Activated T-helper 1 cell treated with anti-CD3 and anti-CD28 coated beads, Interleukin-2, amount 50 U/mL, for 16 hours (primary cell): ENCODE results near the gene TMEM132A.

Experiments
- DNase-seq, 2 donors: peaks; one replicate each; pipeline ENCODE4 v3.0.0-alpha.2; 2020; ENCODE audit warnings: low read depth in 1 of 2, low spot score in 1 of 2

TMEM132A gene

GRCh38 chr11:60924110-60924905 lies at the start of gene TMEM132A:
TMEM132A (plus strand) TSS chr11:60924460; CDS start chr11:60924634, 174 bp downstream.
- no peak for DNase-seq

GRCh38 chr11:60875366-60876167 lies 48.7 kb upstream of the TMEM132A start:
- DNase-seq = no peak

GRCh38 chr11:60876168-60876485 lies 48.1 kb upstream of the TMEM132A start:
- no peak for DNase-seq

GRCh38 chr11:60878245-60879101 lies 45.8 kb upstream of the TMEM132A start:
- no peak for DNase-seq

- DNase-seq = no peak
These were observed 45.2 kb upstream of the TMEM132A start for GRCh38 chr11:60879104-60879503.

GRCh38 chr11:60879971-60880588 lies 44.2 kb upstream of the TMEM132A start:
- DNase-seq = no peak

- no peak for DNase-seq
These were observed 43.5 kb upstream of the TMEM132A start for GRCh38 chr11:60880643-60881282.

- no peak for DNase-seq
These were observed 36.7 kb upstream of the TMEM132A start for GRCh38 chr11:60887556-60887955.

- DNase-seq = no peak
These were observed 34.4 kb upstream of the TMEM132A start for GRCh38 chr11:60889869-60890311.

GRCh38 chr11:60890696-60891095 lies 33.6 kb upstream of the TMEM132A start:
- no peak for DNase-seq

- DNase-seq = no peak
These were observed 33.0 kb upstream of the TMEM132A start for GRCh38 chr11:60891103-60891741.

GRCh38 chr11:60895687-60896086 lies 28.6 kb upstream of the TMEM132A start:
- no peak for DNase-seq

GRCh38 chr11:60897496-60897895 lies 26.8 kb upstream of the TMEM132A start:
- DNase-seq = no peak

GRCh38 chr11:60899046-60899936 lies 25.0 kb upstream of the TMEM132A start:
- no peak for DNase-seq

GRCh38 chr11:60899977-60900376 lies 24.3 kb upstream of the TMEM132A start:
- DNase-seq = no peak

GRCh38 chr11:60900673-60901404 lies 23.4 kb upstream of the TMEM132A start:
- no peak for DNase-seq

GRCh38 chr11:60902625-60903024 lies 21.6 kb upstream of the TMEM132A start:
- no peak for DNase-seq

- no peak for DNase-seq
These were observed 19.2 kb upstream of the TMEM132A start for GRCh38 chr11:60905047-60905446.
